Measurements from ENCODE around the gene RPP21.

RPP21 gene

DNA sequence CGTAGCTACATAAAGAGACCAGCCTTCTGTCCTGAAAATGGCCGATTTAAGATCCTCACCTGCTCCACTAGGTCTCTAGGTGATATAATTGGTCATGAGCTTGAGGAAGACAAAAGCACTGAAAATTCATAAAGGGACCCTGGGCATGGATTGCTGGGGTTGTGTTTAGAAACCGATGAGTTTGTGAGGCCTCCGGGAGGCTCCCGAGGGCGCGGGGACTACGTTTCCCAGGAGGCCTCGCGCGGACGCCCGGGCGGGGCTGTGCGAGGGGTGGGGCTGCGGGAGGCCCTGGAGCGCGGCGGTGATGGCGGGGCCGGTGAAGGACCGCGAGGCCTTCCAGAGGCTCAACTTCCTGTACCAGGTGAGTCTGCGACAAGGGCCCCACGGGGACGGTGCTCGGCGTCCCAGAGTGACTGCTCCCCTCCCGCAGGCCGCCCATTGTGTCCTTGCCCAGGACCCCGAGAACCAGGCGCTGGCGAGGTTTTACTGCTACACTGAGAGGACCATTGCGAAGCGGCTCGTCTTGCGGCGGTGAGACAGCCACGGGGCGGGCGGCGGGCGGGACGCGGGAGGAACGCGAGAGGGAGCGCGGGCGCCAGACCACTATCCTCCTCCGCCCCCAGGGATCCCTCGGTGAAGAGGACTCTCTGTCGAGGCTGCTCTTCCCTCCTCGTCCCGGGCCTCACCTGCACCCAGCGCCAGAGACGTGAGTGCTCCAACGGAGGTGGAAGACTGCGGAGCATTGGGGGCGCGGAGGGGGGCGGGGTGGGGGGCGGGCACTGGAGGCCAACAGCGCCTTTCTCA is at the start of gene RPP21 (continued):
- TF ChIP-seq SALL2 (tag by site-specific recombination; IDR thresholded peaks at IDR 0.05; ENCODE audit: borderline replicate concordance) (no peak), SP3 (tag by site-specific recombination; IDR thresholded peaks at IDR 0.05) (peak; percentile 92), ZFP3 (tag by site-specific recombination; IDR thresholded peaks at IDR 0.05; ENCODE audit: low read depth) (no peak), ZNF791 (tag by site-specific recombination; IDR thresholded peaks at IDR 0.05) (no peak), ZFHX2 (tag by site-specific recombination; conservative IDR thresholded peaks at IDR 0.05) (peak; percentile 47; the same call in 1 of the 2 replicates), ZFP37 (tag by site-specific recombination; IDR thresholded peaks at IDR 0.05) (peak; percentile 97), ZNF76 (tag by site-specific recombination; IDR thresholded peaks at IDR 0.05; ENCODE audit: borderline replicate concordance, low read depth) (peak; percentile 90), ZNF239 (tag by site-specific recombination; IDR thresholded peaks at IDR 0.05) (peak; percentile 53; the same call in 1 of the 2 replicates), BCL11A (tag by site-specific recombination; IDR thresholded peaks at IDR 0.05; ENCODE audit: low read depth) (no peak), ZSCAN30 (tag by site-specific recombination; IDR thresholded peaks at IDR 0.05) (peak; percentile 77; the same call in 1 of the 2 replicates), ZNF354C (tag by site-specific recombination; IDR thresholded peaks at IDR 0.05; ENCODE audit: borderline replicate concordance, low read depth) (no peak), REPIN1 (tag by site-specific recombination; IDR thresholded peaks at IDR 0.05; ENCODE audit: low read depth) (peak; percentile 78; the same call in 1 of the 2 replicates)
- TF ChIP-seq, protein P1, sequence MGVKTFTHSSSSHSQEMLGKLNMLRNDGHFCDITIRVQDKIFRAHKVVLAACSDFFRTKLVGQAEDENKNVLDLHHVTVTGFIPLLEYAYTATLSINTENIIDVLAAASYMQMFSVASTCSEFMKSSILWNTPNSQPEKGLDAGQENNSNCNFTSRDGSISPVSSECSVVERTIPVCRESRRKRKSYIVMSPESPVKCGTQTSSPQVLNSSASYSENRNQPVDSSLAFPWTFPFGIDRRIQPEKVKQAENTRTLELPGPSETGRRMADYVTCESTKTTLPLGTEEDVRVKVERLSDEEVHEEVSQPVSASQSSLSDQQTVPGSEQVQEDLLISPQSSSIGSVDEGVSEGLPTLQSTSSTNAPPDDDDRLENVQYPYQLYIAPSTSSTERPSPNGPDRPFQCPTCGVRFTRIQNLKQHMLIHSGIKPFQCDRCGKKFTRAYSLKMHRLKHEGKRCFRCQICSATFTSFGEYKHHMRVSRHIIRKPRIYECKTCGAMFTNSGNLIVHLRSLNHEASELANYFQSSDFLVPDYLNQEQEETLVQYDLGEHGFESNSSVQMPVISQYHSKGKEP (tag by site-specific recombination; IDR thresholded peaks at IDR 0.05): no peak
- TF ChIP-seq, protein P2, sequence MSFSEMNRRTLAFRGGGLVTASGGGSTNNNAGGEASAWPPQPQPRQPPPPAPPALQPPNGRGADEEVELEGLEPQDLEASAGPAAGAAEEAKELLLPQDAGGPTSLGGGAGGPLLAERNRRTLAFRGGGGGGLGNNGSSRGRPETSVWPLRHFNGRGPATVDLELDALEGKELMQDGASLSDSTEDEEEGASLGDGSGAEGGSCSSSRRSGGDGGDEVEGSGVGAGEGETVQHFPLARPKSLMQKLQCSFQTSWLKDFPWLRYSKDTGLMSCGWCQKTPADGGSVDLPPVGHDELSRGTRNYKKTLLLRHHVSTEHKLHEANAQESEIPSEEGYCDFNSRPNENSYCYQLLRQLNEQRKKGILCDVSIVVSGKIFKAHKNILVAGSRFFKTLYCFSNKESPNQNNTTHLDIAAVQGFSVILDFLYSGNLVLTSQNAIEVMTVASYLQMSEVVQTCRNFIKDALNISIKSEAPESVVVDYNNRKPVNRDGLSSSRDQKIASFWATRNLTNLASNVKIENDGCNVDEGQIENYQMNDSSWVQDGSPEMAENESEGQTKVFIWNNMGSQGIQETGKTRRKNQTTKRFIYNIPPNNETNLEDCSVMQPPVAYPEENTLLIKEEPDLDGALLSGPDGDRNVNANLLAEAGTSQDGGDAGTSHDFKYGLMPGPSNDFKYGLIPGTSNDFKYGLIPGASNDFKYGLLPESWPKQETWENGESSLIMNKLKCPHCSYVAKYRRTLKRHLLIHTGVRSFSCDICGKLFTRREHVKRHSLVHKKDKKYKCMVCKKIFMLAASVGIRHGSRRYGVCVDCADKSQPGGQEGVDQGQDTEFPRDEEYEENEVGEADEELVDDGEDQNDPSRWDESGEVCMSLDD (tag by site-specific recombination; IDR thresholded peaks at IDR 0.05): 0 out of 2 replicates have a peak, but pooled peaks have one; percentile 50
- TF ChIP-seq, protein P3, sequence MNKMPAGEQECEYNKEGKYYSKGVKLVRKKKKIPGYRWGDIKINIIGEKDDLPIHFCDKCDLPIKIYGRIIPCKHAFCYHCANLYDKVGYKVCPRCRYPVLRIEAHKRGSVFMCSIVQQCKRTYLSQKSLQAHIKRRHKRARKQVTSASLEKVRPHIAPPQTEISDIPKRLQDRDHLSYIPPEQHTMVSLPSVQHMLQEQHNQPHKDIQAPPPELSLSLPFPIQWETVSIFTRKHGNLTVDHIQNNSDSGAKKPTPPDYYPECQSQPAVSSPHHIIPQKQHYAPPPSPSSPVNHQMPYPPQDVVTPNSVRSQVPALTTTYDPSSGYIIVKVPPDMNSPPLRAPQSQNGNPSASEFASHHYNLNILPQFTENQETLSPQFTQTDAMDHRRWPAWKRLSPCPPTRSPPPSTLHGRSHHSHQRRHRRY (tag by site-specific recombination; IDR thresholded peaks at IDR 0.05): no peak
- TF ChIP-seq, protein P4, sequence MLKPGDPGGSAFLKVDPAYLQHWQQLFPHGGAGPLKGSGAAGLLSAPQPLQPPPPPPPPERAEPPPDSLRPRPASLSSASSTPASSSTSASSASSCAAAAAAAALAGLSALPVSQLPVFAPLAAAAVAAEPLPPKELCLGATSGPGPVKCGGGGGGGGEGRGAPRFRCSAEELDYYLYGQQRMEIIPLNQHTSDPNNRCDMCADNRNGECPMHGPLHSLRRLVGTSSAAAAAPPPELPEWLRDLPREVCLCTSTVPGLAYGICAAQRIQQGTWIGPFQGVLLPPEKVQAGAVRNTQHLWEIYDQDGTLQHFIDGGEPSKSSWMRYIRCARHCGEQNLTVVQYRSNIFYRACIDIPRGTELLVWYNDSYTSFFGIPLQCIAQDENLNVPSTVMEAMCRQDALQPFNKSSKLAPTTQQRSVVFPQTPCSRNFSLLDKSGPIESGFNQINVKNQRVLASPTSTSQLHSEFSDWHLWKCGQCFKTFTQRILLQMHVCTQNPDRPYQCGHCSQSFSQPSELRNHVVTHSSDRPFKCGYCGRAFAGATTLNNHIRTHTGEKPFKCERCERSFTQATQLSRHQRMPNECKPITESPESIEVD (tag by site-specific recombination; IDR thresholded peaks at IDR 0.05): no peak
- TF ChIP-seq, protein P5, sequence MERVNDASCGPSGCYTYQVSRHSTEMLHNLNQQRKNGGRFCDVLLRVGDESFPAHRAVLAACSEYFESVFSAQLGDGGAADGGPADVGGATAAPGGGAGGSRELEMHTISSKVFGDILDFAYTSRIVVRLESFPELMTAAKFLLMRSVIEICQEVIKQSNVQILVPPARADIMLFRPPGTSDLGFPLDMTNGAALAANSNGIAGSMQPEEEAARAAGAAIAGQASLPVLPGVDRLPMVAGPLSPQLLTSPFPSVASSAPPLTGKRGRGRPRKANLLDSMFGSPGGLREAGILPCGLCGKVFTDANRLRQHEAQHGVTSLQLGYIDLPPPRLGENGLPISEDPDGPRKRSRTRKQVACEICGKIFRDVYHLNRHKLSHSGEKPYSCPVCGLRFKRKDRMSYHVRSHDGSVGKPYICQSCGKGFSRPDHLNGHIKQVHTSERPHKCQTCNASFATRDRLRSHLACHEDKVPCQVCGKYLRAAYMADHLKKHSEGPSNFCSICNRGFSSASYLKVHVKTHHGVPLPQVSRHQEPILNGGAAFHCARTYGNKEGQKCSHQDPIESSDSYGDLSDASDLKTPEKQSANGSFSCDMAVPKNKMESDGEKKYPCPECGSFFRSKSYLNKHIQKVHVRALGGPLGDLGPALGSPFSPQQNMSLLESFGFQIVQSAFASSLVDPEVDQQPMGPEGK (tag by site-specific recombination; IDR thresholded peaks at IDR 0.05): peak; percentile 83
- TF ChIP-seq, protein P6, sequence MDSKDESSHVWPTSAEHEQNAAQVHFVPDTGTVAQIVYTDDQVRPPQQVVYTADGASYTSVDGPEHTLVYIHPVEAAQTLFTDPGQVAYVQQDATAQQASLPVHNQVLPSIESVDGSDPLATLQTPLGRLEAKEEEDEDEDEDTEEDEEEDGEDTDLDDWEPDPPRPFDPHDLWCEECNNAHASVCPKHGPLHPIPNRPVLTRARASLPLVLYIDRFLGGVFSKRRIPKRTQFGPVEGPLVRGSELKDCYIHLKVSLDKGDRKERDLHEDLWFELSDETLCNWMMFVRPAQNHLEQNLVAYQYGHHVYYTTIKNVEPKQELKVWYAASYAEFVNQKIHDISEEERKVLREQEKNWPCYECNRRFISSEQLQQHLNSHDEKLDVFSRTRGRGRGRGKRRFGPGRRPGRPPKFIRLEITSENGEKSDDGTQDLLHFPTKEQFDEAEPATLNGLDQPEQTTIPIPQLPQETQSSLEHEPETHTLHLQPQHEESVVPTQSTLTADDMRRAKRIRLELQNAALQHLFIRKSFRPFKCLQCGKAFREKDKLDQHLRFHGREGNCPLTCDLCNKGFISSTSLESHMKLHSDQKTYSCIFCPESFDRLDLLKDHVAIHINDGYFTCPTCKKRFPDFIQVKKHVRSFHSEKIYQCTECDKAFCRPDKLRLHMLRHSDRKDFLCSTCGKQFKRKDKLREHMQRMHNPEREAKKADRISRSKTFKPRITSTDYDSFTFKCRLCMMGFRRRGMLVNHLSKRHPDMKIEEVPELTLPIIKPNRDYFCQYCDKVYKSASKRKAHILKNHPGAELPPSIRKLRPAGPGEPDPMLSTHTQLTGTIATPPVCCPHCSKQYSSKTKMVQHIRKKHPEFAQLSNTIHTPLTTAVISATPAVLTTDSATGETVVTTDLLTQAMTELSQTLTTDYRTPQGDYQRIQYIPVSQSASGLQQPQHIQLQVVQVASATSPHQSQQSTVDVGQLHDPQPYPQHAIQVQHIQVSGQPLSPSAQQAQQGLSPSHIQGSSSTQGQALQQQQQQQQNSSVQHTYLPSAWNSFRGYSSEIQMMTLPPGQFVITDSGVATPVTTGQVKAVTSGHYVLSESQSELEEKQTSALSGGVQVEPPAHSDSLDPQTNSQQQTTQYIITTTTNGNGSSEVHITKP (tag by site-specific recombination; IDR thresholded peaks at IDR 0.05): no peak
- TF ChIP-seq, protein P7, sequence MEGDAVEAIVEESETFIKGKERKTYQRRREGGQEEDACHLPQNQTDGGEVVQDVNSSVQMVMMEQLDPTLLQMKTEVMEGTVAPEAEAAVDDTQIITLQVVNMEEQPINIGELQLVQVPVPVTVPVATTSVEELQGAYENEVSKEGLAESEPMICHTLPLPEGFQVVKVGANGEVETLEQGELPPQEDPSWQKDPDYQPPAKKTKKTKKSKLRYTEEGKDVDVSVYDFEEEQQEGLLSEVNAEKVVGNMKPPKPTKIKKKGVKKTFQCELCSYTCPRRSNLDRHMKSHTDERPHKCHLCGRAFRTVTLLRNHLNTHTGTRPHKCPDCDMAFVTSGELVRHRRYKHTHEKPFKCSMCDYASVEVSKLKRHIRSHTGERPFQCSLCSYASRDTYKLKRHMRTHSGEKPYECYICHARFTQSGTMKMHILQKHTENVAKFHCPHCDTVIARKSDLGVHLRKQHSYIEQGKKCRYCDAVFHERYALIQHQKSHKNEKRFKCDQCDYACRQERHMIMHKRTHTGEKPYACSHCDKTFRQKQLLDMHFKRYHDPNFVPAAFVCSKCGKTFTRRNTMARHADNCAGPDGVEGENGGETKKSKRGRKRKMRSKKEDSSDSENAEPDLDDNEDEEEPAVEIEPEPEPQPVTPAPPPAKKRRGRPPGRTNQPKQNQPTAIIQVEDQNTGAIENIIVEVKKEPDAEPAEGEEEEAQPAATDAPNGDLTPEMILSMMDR (tag by site-specific recombination; IDR thresholded peaks at IDR 0.05): peak; percentile 44; the same call in 1 of the 2 replicates
- TF ChIP-seq, protein P8, sequence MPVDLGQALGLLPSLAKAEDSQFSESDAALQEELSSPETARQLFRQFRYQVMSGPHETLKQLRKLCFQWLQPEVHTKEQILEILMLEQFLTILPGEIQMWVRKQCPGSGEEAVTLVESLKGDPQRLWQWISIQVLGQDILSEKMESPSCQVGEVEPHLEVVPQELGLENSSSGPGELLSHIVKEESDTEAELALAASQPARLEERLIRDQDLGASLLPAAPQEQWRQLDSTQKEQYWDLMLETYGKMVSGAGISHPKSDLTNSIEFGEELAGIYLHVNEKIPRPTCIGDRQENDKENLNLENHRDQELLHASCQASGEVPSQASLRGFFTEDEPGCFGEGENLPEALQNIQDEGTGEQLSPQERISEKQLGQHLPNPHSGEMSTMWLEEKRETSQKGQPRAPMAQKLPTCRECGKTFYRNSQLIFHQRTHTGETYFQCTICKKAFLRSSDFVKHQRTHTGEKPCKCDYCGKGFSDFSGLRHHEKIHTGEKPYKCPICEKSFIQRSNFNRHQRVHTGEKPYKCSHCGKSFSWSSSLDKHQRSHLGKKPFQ (tag by site-specific recombination; IDR thresholded peaks at IDR 0.05): no peak
